Vagina (tissue), 2 donors: ENCODE measurements around the gene C1orf174. TPM values are rescaled to one million over a fixed set of nuclear protein-coding genes. Genes with fewer than 3 reads are reported as not detected.

Source experiments
- DNase-seq, 2 donors: peaks; one replicate each; pipeline ENCODE4 v3.0.0-alpha.2; 2017; ENCODE audit errors: extremely low spot score in 2 of 2
- H3K27ac ChIP-seq: fragments of 200-600 bp; sonication (generic); one replicate; pipeline ENCODE4 v1.5.1; 2019
- H3K27me3 ChIP-seq: fragments of 200-600 bp; sonication (generic); one replicate; pipeline ENCODE4 v1.5.1; 2019
- H3K36me3 ChIP-seq, 2 donors: fragments of 200-600 bp; sonication (generic); one replicate each; pipeline ENCODE4 v1.5.1; 2017 to 2019
- H3K4me1 ChIP-seq: fragments of 200-600 bp; sonication (generic); one replicate; pipeline ENCODE4 v1.5.1; 2019
- H3K4me3 ChIP-seq, 2 donors: fragments of 200-600 bp; sonication (generic); 1 replicate in 1 of 2; 2 replicates in 1 of 2; pipeline ENCODE4 v1.5.1; 2016 to 2019
- H3K9me3 ChIP-seq: fragments of 200-600 bp; sonication (generic); one replicate; pipeline ENCODE4 v1.5.1; 2019
- POLR2A ChIP-seq, 2 donors: fragments of 450-650 bp; IDR thresholded peaks; one replicate each; pipeline ENCODE4 v1.6.1; 2017; ENCODE audit warnings: antibody characterized with exemption in 2 of 2, mild to moderate bottlenecking in 2 of 2, moderate library complexity in 2 of 2
- POLR2AphosphoS5 ChIP-seq, 2 donors: sonication (generic); formaldehyde crosslinking; IDR thresholded peaks; one replicate each; pipeline ENCODE4 v1.9.0; 2017; ENCODE audit warnings: antibody characterized with exemption in 2 of 2, mild to moderate bottlenecking in 2 of 2, low read depth in 1 of 2; ENCODE audit not compliant: insufficient read depth in 1 of 2
- intact Hi-C: fragments of 100-400 bp; cut with DNase I; formaldehyde crosslinking; loops from one replicate; pipeline ENCODE4 v1.15.1; 2023
- total RNA-seq: library from RNA; depleted of rRNA; stranded (reverse); fragments of >200 nt; gene quantifications from one replicate; pipeline ENCODE4 v1.2.3, GENCODE V29; 2016
- TF ChIP-seq, protein P1 (sequence below), 3 experiments: fragments of 450-650 bp in 2 of 3; fragments of 200-600 bp in 1 of 3; sonication (generic) in 1 of 3; IDR thresholded peaks; one replicate each; pipeline ENCODE4 v1.5.1; 2017 to 2019; ENCODE audit warnings: antibody characterized with exemption in 3 of 3, mild to moderate bottlenecking in 2 of 3, moderate library complexity in 2 of 3

The C1orf174 gene
- total RNA-seq, 1 donor from 2014 or later: 19.4 TPM

GRCh38 chr1:3925256-3925655 lies 25.2 kb upstream of the C1orf174 start:
- H3K4me3 ChIP-seq: no peak overlapping the region
- no peaks in the 10 kb centered on the region for H3K9me3 ChIP-seq
- no peak overlapping the region for H3K27ac ChIP-seq
- no peaks in the 10 kb centered on the region for H3K36me3 ChIP-seq
- TF ChIP-seq POLR2A (IDR thresholded peaks at IDR 0.05): no peak
- TF ChIP-seq, protein P1, sequence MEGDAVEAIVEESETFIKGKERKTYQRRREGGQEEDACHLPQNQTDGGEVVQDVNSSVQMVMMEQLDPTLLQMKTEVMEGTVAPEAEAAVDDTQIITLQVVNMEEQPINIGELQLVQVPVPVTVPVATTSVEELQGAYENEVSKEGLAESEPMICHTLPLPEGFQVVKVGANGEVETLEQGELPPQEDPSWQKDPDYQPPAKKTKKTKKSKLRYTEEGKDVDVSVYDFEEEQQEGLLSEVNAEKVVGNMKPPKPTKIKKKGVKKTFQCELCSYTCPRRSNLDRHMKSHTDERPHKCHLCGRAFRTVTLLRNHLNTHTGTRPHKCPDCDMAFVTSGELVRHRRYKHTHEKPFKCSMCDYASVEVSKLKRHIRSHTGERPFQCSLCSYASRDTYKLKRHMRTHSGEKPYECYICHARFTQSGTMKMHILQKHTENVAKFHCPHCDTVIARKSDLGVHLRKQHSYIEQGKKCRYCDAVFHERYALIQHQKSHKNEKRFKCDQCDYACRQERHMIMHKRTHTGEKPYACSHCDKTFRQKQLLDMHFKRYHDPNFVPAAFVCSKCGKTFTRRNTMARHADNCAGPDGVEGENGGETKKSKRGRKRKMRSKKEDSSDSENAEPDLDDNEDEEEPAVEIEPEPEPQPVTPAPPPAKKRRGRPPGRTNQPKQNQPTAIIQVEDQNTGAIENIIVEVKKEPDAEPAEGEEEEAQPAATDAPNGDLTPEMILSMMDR (IDR thresholded peaks at IDR 0.05): no peak
- no peak for TF ChIP-seq POLR2AphosphoS5 (IDR thresholded peaks at IDR 0.05; ENCODE audit: insufficient read depth in 1 of 2, low read depth in 1 of 2)
- intact Hi-C loops: no loop called here
- DNase-seq: no peak
- H3K4me1 ChIP-seq: no peaks in the 10 kb centered on the region
- no peaks in the 10 kb centered on the region for H3K27me3 ChIP-seq

DNA sequence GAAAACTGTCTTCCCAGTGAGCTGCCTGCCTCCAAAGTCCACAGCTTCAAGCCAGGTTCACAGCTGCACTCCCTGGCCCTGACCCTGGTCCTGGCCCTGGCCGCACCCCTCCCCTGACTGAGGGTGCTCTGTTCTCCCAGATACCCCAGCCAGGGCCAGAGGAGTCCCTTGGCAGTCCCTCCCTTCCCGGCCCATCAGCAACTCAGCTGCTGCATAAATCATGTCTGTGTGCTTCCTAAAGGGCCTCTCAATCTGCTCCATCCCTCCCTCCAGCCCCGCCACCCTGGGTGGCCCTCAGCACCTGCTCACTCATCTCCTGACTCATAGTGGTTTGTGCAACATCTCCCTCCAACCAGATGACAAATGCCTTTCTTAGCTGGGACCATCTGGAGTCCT lies 24.8 kb upstream of the C1orf174 start:
- Histone ChIP-seq H3K9me3 (no peaks in the 10 kb centered on the region), H3K36me3 (no peaks in the 10 kb centered on the region), H3K4me1 (no peaks in the 10 kb centered on the region), H3K27ac (no peak overlapping the region), H3K4me3 (no peak overlapping the region), H3K27me3 (no peaks in the 10 kb centered on the region)
- TF ChIP-seq POLR2A (IDR thresholded peaks at IDR 0.05) (no peak), POLR2AphosphoS5 (IDR thresholded peaks at IDR 0.05; ENCODE audit: insufficient read depth in 1 of 2, low read depth in 1 of 2) (no peak)
- TF ChIP-seq, protein P1 (IDR thresholded peaks at IDR 0.05): no peak
- intact Hi-C loops: no loop called here
- DNase-seq: no peak

- Histone ChIP-seq H3K36me3 (no peaks in the 10 kb centered on the region), H3K27me3 (no peaks in the 10 kb centered on the region), H3K27ac (no peak overlapping the region), H3K4me1 (no peaks in the 10 kb centered on the region), H3K9me3 (no peaks in the 10 kb centered on the region), H3K4me3 (no peak overlapping the region)
- intact Hi-C loops: no loop called here
- no peak for TF ChIP-seq POLR2AphosphoS5 (IDR thresholded peaks at IDR 0.05; ENCODE audit: insufficient read depth in 1 of 2, low read depth in 1 of 2)
- TF ChIP-seq, protein P1 (IDR thresholded peaks at IDR 0.05): no peak
- DNase-seq: no peak
Measured at GRCh38 chr1:3924186-3924824, 24.2 kb upstream of the C1orf174 start.

- TF ChIP-seq POLR2AphosphoS5 (IDR thresholded peaks at IDR 0.05; ENCODE audit: insufficient read depth in 1 of 2, low read depth in 1 of 2) (no peak), POLR2A (IDR thresholded peaks at IDR 0.05) (no peak)
- TF ChIP-seq, protein P1 (IDR thresholded peaks at IDR 0.05): no peak
- intact Hi-C loops: no loop called here
Measured at GRCh38 chr1:3923378-3924185, 23.5 kb upstream of the C1orf174 start.

DNA sequence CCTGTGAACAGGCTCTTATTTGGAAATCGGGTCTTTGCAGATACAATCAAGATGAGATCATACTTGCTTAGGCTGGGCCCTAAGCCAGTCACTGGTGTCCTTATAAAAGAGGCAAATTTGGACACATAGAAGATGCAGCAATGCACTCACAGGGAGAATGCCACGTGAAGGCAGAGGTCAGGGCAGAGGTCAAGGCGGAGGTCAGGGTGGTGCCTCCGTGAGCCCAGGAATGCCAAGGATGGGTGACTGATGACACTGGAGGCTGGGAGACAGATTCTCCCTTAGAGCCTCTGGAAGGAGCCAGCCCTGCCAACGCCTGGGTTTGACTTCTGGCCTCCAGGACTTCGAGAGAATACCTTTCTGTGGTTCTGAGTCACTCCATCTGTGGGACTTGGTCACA lies 22.8 kb upstream of the C1orf174 start:
- DNase-seq: no peak
- Histone ChIP-seq H3K27ac (no peak overlapping the region), H3K27me3 (no peaks in the 10 kb centered on the region), H3K9me3 (no peaks in the 10 kb centered on the region), H3K36me3 (no peaks in the 10 kb centered on the region), H3K4me1 (no peaks in the 10 kb centered on the region), H3K4me3 (no peak overlapping the region)
- TF ChIP-seq, protein P1 (IDR thresholded peaks at IDR 0.05): no peak
- TF ChIP-seq POLR2AphosphoS5 (IDR thresholded peaks at IDR 0.05; ENCODE audit: insufficient read depth in 1 of 2, low read depth in 1 of 2) (no peak), POLR2A (IDR thresholded peaks at IDR 0.05) (no peak)
- intact Hi-C loops: no loop called here

More at GRCh38 chr1:3923378-3924185, 23.5 kb upstream of the C1orf174 start:
- Histone ChIP-seq H3K27ac (no peak overlapping the region), H3K27me3 (no peaks in the 10 kb centered on the region), H3K36me3 (no peaks in the 10 kb centered on the region), H3K9me3 (no peaks in the 10 kb centered on the region), H3K4me3 (no peak overlapping the region), H3K4me1 (no peaks in the 10 kb centered on the region)
- no peak for DNase-seq
